IPS-20b (cell line): ENCODE measurements around the gene PRR19.

Source experiments
- H3K27ac ChIP-seq: one replicate; pipeline ENCODE4 v1.5.1; 2013; ENCODE audit warnings: low read length
- H3K27me3 ChIP-seq: 2 replicates; pipeline ENCODE4 v1.6.1; 2013; ENCODE audit warnings: mild to moderate bottlenecking, low read length, inconsistent platforms; ENCODE audit not compliant: insufficient read depth
- H3K36me3 ChIP-seq: 2 replicates; pipeline ENCODE4 v1.6.1; 2013; ENCODE audit warnings: low read depth, mild to moderate bottlenecking, inconsistent platforms, low read length, moderate library complexity; ENCODE audit not compliant: insufficient read depth
- H3K4me1 ChIP-seq: 2 replicates; pipeline ENCODE4 v1.6.1; 2013; ENCODE audit warnings: mild to moderate bottlenecking, control low read depth, inconsistent platforms, low read length, moderate library complexity; ENCODE audit not compliant: insufficient read depth
- H3K4me3 ChIP-seq: 2 replicates; pipeline ENCODE4 v1.5.1; 2013; ENCODE audit warnings: mild to moderate bottlenecking, low read length, inconsistent platforms
- H3K9ac ChIP-seq: 2 replicates; pipeline ENCODE4 v1.6.1; 2013; ENCODE audit warnings: low read depth, mild to moderate bottlenecking, inconsistent platforms, low read length, moderate library complexity
- H3K9me3 ChIP-seq: 2 replicates; pipeline ENCODE4 v1.6.1; 2013; ENCODE audit warnings: mild to moderate bottlenecking, low read depth, low read length, inconsistent platforms; ENCODE audit not compliant: insufficient read depth

The PRR19 gene

GRCh38 chr19:42280815-42281145, 21.2 kb upstream of the PRR19 start:
- Histone ChIP-seq H3K27me3 (no peaks in the 10 kb centered on the region), H3K4me3 (peak overlapping the region; percentile 85; the same call in 1 of the 2 replicates), H3K4me1 (peaks cover 22% of the 10 kb centered on the region), H3K27ac (no peak overlapping the region), H3K36me3 (no peaks in the 10 kb centered on the region), H3K9me3 (no peaks in the 10 kb centered on the region), H3K9ac (no peak overlapping the region; the same call in 1 of the 2 replicates)

- no peak overlapping the region for H3K27ac ChIP-seq
- peak overlapping the region; percentile 59 for H3K4me3 ChIP-seq
- peak overlapping the region; percentile 74; the same call in 1 of the 2 replicates for H3K9ac ChIP-seq
Observed at GRCh38 chr19:42281146-42281826, 20.6 kb upstream of the PRR19 start.

GRCh38 chr19:42281827-42282762, 19.8 kb upstream of the PRR19 start:
- Histone ChIP-seq H3K36me3 (peaks cover under 1% of the 10 kb centered on the region; the same call in 1 of the 2 replicates), H3K4me1 (peaks cover 24% of the 10 kb centered on the region), H3K9ac (peak overlapping the region; percentile 74; the same call in 1 of the 2 replicates), H3K4me3 (peak overlapping the region; percentile 59), H3K27me3 (no peaks in the 10 kb centered on the region), H3K9me3 (no peaks in the 10 kb centered on the region), H3K27ac (no peak overlapping the region)

More at GRCh38 chr19:42281146-42281826, 20.6 kb upstream of the PRR19 start:
- H3K27me3 ChIP-seq: no peaks in the 10 kb centered on the region
- no peaks in the 10 kb centered on the region for H3K9me3 ChIP-seq
- H3K36me3 ChIP-seq: no peaks in the 10 kb centered on the region
- H3K4me1 ChIP-seq: peaks cover 24% of the 10 kb centered on the region

GRCh38 chr19:42282819-42283187, 19.1 kb upstream of the PRR19 start:
- Histone ChIP-seq H3K27ac (no peak overlapping the region), H3K4me1 (peaks cover 24% of the 10 kb centered on the region), H3K4me3 (peak overlapping the region; percentile 70; the same call in 1 of the 2 replicates), H3K9me3 (no peaks in the 10 kb centered on the region), H3K27me3 (no peaks in the 10 kb centered on the region), H3K9ac (no peak overlapping the region; the same call in 1 of the 2 replicates), H3K36me3 (peaks cover 8% of the 10 kb centered on the region)

DNA sequence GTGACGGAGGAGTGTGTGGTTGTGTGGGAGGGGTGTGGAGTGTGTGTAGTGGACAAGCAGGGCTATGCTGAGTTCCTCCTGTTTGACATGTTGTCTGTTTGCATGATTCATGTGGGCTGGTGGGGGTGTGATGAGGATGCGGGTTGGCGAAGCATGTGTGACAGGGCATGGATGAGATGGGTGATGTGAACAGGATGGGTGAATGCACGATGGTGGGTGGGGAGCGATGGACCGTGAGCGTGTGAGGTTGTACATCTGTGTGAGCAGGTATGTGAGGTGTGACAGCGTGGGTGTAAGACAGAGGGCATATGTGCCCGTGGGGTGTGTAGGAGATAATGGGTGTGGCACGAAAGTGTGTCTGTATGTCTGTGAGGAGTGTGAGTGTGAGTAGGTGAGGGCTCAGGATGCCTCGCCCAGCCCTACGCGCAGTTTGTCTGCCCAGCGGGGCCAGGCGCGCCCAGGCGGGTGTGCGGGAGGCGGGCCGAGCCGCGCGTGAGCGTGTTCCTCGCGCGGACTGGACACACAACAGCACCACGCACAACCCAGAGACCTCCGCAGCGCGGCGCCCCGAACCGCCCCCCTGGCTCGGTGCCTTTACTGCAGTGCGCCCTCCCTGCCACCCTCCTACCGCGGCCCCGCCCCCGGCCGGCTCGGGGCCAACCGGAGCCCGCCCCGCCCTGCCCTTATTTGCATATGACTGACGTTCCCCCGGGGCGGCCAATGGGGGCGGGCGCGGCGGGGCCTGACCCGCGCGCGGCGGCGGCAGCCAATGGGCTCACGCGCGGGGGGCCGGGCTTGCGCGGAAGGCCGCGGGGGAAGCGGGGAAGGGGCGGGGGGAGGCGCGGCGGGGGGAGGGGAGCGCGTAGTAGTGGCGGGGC, 18.5 kb upstream of the PRR19 start:
- Histone ChIP-seq H3K4me3 (peak overlapping the region; percentile 70), H3K27me3 (no peaks in the 10 kb centered on the region), H3K27ac (peak overlapping the region; percentile 46), H3K9me3 (no peaks in the 10 kb centered on the region), H3K4me1 (peaks cover 24% of the 10 kb centered on the region), H3K9ac (peak overlapping the region; percentile 65; the same call in 1 of the 2 replicates), H3K36me3 (peaks cover 14% of the 10 kb centered on the region)

DNA sequence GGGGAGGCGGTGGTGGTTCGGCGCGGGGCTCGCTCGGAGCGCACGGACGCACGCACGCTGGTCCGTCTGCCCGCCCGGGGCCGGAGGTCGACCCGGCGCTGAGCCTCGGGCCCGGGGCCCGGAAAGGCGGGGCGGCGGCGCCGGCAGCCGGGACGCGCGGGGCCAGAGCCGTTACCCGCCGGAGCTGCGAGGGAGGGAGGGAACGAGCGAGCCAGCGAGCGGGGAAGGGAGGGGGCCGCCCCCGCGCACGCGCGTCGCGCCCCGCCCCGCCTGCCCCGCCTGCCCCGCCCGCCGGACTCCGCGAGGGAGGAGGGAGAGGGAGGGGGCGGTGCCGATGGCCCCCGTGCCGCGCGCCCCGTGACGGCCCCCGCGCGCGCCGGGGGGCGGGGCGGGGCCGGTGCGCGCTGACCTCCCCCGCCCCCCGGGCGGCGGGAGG, 17.8 kb upstream of the PRR19 start:
- no peak overlapping the region for H3K9ac ChIP-seq
- H3K27ac ChIP-seq: no peak overlapping the region
- H3K27me3 ChIP-seq: no peaks in the 10 kb centered on the region
- peaks cover 24% of the 10 kb centered on the region for H3K4me1 ChIP-seq
- no peaks in the 10 kb centered on the region for H3K9me3 ChIP-seq
- peaks cover 21% of the 10 kb centered on the region for H3K36me3 ChIP-seq
- H3K4me3 ChIP-seq: no peak overlapping the region; the same call in 1 of the 2 replicates

GRCh38 chr19:42284591-42285341, 17.2 kb upstream of the PRR19 start:
- no peak overlapping the region for H3K27ac ChIP-seq
- H3K4me1 ChIP-seq: peaks cover 24% of the 10 kb centered on the region

DNA sequence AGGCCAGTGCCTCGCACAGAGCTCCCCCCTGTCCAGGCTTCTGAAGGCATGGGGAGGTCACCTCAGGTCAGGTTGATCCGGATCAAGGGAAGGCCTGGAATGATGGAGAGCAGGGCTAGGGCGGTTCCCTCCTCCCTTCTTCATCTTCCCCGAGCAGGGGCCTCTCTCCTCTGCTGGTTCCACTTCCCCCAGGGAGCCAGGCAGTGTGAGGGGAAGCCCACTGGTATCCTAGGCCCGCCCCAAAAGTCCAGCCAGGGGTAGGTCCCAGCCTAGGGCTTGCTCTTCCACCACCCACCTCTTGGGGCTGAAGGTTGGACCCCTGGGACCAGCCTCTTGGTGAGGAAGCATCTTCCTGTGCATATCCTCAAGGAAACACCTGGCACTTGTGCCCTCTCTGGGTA, 16.4 kb upstream of the PRR19 start:
- no peak overlapping the region for H3K27ac ChIP-seq
- peaks cover 24% of the 10 kb centered on the region for H3K4me1 ChIP-seq
- peaks cover 35% of the 10 kb centered on the region for H3K36me3 ChIP-seq
- H3K27me3 ChIP-seq: no peaks in the 10 kb centered on the region
- peak overlapping the region; percentile 73; the same call in 1 of the 2 replicates for H3K9ac ChIP-seq
- H3K9me3 ChIP-seq: no peaks in the 10 kb centered on the region
- H3K4me3 ChIP-seq: peak overlapping the region; percentile 70

More at GRCh38 chr19:42284591-42285341, 17.2 kb upstream of the PRR19 start:
- Histone ChIP-seq H3K9ac (peak overlapping the region; percentile 73), H3K9me3 (no peaks in the 10 kb centered on the region), H3K27me3 (no peaks in the 10 kb centered on the region), H3K36me3 (peaks cover 28% of the 10 kb centered on the region), H3K4me3 (peak overlapping the region; percentile 70)

GRCh38 chr19:42285988-42286348, 16.0 kb upstream of the PRR19 start:
- H3K9ac ChIP-seq: no peak overlapping the region; the same call in 1 of the 2 replicates
- H3K9me3 ChIP-seq: no peaks in the 10 kb centered on the region
- peaks cover 24% of the 10 kb centered on the region for H3K4me1 ChIP-seq
- peaks cover 40% of the 10 kb centered on the region for H3K36me3 ChIP-seq
- no peak overlapping the region for H3K27ac ChIP-seq
- H3K27me3 ChIP-seq: no peaks in the 10 kb centered on the region
- peak overlapping the region; percentile 70; the same call in 1 of the 2 replicates for H3K4me3 ChIP-seq

DNA sequence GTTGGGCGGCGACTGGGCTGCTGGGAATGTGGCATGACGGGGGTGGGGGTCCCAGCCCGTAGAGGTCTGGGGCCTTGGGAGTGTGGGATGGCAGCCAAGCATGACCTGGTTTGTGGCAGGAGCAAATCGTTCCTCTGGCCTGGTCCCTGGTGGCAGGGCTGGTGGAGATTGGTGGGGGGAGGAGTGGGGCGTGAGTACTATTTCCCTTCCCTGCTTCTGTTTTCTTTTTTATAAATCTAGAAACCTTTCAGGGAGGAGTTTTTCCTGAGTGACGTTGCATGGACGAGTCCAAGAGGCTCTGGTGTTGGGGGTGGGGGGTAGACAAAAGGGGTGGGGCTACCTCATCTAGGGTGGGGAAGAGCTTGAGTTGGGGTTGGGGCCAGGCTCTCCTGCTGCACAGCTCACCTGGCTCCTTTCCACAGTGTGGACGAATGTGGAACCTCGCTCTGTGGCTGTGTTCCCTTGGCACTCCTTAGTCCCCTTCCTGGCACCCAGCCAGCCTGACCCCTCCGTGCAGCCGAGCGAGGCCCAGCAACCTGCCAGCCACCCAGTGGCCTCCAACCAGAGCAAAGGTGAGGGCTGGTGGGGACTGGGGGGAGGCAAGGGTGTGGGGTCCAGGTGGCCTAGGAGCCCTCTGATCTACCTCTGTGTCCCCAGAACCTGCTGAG, 15.4 kb upstream of the PRR19 start:
- H3K27ac ChIP-seq: no peak overlapping the region

More for the DNA sequence above, 15.4 kb upstream of the PRR19 start:
- Histone ChIP-seq H3K9ac (no peak overlapping the region), H3K36me3 (peaks cover 41% of the 10 kb centered on the region), H3K4me1 (peaks cover 24% of the 10 kb centered on the region), H3K4me3 (no peak overlapping the region), H3K9me3 (no peaks in the 10 kb centered on the region), H3K27me3 (no peaks in the 10 kb centered on the region)
